CD4-positive, alpha-beta memory T cell (primary cell): ENCODE measurements around the gene CDKAL1. TPM values are rescaled to one million over a fixed set of nuclear protein-coding genes. Genes with fewer than 3 reads are reported as not detected.

Experiments
- CTCF ChIA-PET: fragments of 350-600 bp; sonication (Branson Sonifier 250); formaldehyde crosslinking; loops from one replicate; lab custom pipeline; 2021; ENCODE audit warnings: inconsistent platforms; ENCODE audit not compliant: partially characterized antibody; lab: Charles Lee
- POLR2A ChIA-PET: fragments of 350-600 bp; sonication (Branson Sonifier 250); formaldehyde crosslinking; loops from one replicate; lab custom pipeline; 2021; ENCODE audit not compliant: partially characterized antibody; lab: Charles Lee
- DNase-seq, 5 donors: peaks; one replicate each; pipeline versions ENCODE4 v3.0.0 to v3.0.0-alpha.2; 2020 to 2022; ENCODE audit warnings: mixed read lengths in 1 of 5
- H3K27ac ChIP-seq: one replicate; pipeline ENCODE4 v1.7.0; 2013; ENCODE audit warnings: low read depth, low read length
- H3K27me3 ChIP-seq: 2 replicates; pipeline ENCODE4 v1.7.0; 2013; ENCODE audit warnings: mild to moderate bottlenecking, low read length, moderate library complexity; ENCODE audit not compliant: insufficient read depth
- H3K36me3 ChIP-seq: 2 replicates; pipeline ENCODE4 v1.7.0; 2013; ENCODE audit warnings: mild to moderate bottlenecking, low read length, moderate library complexity; ENCODE audit not compliant: insufficient read depth
- H3K4me1 ChIP-seq: 2 replicates; pipeline ENCODE4 v1.7.0; 2013; ENCODE audit warnings: mild to moderate bottlenecking, low read length, moderate library complexity; ENCODE audit not compliant: insufficient read depth
- H3K4me3 ChIP-seq, 2 donors: one replicate each; pipeline ENCODE4 v1.7.0; 2013; ENCODE audit warnings: low read length in 2 of 2, mild to moderate bottlenecking in 1 of 2
- H3K9me3 ChIP-seq, 2 donors: one replicate each; pipeline ENCODE4 v1.7.0; 2013; ENCODE audit warnings: low read length in 2 of 2, control low read depth in 1 of 2; ENCODE audit not compliant: control insufficient read depth in 1 of 2
- H3K27ac Mint-ChIP-seq, 7 donors: one replicate each; pipeline ENCODE4 v1.8.0; 2020 to 2021; ENCODE audit warnings: mixed read lengths in 7 of 7, mild to moderate bottlenecking in 6 of 7, inconsistent platforms in 3 of 7, moderate library complexity in 3 of 7
- H3K27me3 Mint-ChIP-seq, 2 donors: one replicate each; pipeline ENCODE4 v1.8.0; 2020 to 2021; ENCODE audit warnings: mixed read lengths in 2 of 2
- H3K36me3 Mint-ChIP-seq, 2 donors: one replicate each; pipeline ENCODE4 v1.8.0; 2020 to 2021; ENCODE audit warnings: mixed read lengths in 2 of 2, inconsistent platforms in 1 of 2, mild to moderate bottlenecking in 1 of 2
- H3K4me1 Mint-ChIP-seq, 4 donors: one replicate each; pipeline ENCODE4 v1.8.0; 2020 to 2021; ENCODE audit warnings: mixed read lengths in 4 of 4, mild to moderate bottlenecking in 1 of 4
- H3K4me3 Mint-ChIP-seq, 8 donors: one replicate each; pipeline ENCODE4 v1.8.0; 2020 to 2021; ENCODE audit warnings: mixed read lengths in 8 of 8, mild to moderate bottlenecking in 7 of 8, moderate library complexity in 6 of 8, inconsistent platforms in 3 of 8
- H3K9me3 Mint-ChIP-seq, 8 donors: one replicate each; pipeline ENCODE4 v1.8.0; 2020 to 2021; ENCODE audit warnings: mixed read lengths in 8 of 8, mild to moderate bottlenecking in 5 of 8, inconsistent platforms in 3 of 8, moderate library complexity in 1 of 8
- intact Hi-C: fragments of 100-400 bp; cut with micrococcal nuclease; formaldehyde crosslinking; loops from one replicate; pipeline ENCODE4 v1.15.1; 2023
- polyA plus RNA-seq, 2 donors: library from polyadenylated mRNA; unstranded; fragments of 300-500 nt; fragmentation: Illumina TruSeq; gene quantifications; one replicate each; pipeline ENCODE4 v1.2.3, GENCODE V29; 2021
- total RNA-seq, 2 experiments: library from RNA; stranded (reverse); gene quantifications; one replicate each; pipeline ENCODE4 v1.2.3, GENCODE V29; 2021

CDKAL1 gene
- total and polyA plus RNA-seq, 4 experiments from 2014 or later, result 22.3 to 41.8 (median 26.8) TPM

DNA sequence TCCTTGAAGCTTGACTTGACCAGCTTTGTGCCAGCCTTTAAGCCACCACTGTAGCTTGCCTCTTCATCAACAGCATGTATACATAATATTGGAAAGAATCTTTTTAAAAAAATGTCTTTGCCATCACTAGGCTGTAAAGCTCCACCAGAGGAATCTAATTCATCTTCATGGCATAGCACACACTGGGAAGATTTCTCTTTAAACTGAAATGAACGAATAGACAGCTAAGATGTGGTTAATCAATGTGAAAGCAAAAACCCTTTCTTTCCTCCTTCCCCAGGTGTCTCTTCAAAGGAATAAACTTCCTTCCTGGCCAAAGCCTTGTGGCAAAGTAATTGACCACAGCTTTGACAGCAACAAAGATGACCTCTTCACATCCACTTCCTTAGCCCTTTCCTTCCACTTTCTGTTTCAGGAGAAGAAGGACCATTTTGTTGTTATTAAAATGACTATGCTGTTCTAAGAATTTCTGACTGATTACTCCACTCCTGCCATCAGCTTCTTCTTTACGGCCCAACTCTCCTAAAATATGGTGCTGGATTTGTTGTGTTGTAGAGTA is 630.6 kb downstream of the CDKAL1 start:
- Histone ChIP-seq H3K27ac (no peak overlapping the region), H3K4me3 (no peak overlapping the region), H3K36me3 (no peaks in the 10 kb centered on the region), H3K4me1 (peaks cover 6% of the 10 kb centered on the region), H3K27me3 (no peaks in the 10 kb centered on the region), H3K9me3 (no peaks in the 10 kb centered on the region)
- POLR2A ChIA-PET, result no interaction called here
- Mint-ChIP-seq H3K4me3 (peak overlapping the region in 1 of 8 donors; percentile 14), H3K9me3 (no peaks in the 10 kb centered on the region), H3K27me3 (no peaks in the 10 kb centered on the region), H3K27ac (no peak overlapping the region), H3K36me3 (peaks cover 12 to 15% of the 10 kb centered on the region in 2 donors), H3K4me1 (peaks cover 8 to 18% (median 12%) of the 10 kb centered on the region in 4 donors)
- CTCF ChIA-PET, result interaction anchor here (1.0 kb wide), 1 partner anchor 8 kb away, joined by 5 read pairs; no protein-coding TSS in a partner anchor
- no peak for DNase-seq
- intact Hi-C loops, result no loop called here

- no peak overlapping the region for H3K27ac ChIP-seq
- Mint-ChIP-seq H3K4me3 (no peak overlapping the region), H3K27ac (no peak overlapping the region), H3K27me3 (no peaks in the 10 kb centered on the region), H3K36me3 (peaks cover 14 to 17% of the 10 kb centered on the region in 2 donors), H3K4me1 (peaks cover 8 to 18% (median 10%) of the 10 kb centered on the region in 4 donors), H3K9me3 (no peaks in the 10 kb centered on the region)
- no peaks in the 10 kb centered on the region for H3K27me3 ChIP-seq
- DNase-seq, result no peak
- peaks cover 6% of the 10 kb centered on the region for H3K4me1 ChIP-seq
- H3K9me3 ChIP-seq, result no peaks in the 10 kb centered on the region
- no peaks in the 10 kb centered on the region for H3K36me3 ChIP-seq
- intact Hi-C loops, result no loop called here
- ChIA-PET POLR2A (no interaction called here), CTCF (no interaction called here)
- no peak overlapping the region for H3K4me3 ChIP-seq
Observed at GRCh38 chr6:21166754-21167153, 632.5 kb downstream of the CDKAL1 start.

GRCh38 chr6:21167790-21168189 is 633.5 kb downstream of the CDKAL1 start:
- DNase-seq, result no peak

DNA sequence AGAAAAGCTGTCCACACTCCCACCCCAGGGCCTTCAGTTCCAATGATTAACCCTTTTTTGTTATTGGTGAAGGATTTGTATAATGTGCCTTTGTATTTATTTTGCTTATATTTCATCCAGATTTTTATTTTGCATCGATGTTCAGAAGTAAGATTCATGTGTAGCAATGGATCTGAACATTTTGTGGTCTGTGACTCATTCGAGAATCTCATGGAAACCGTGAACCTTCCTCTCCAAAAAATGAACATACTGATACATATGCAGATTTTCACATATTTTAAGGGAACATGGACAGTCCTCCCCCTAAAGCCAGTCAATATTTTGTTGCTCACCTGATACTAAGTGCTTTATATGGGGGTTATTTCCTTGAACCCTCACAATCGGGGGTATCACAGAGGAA is 637.5 kb downstream of the CDKAL1 start:
- H3K4me3 Mint-ChIP-seq, result no peak overlapping the region

More at GRCh38 chr6:21167790-21168189, 633.5 kb downstream of the CDKAL1 start:
- no peaks in the 10 kb centered on the region for H3K9me3 ChIP-seq
- Mint-ChIP-seq H3K27ac (no peak overlapping the region), H3K27me3 (no peaks in the 10 kb centered on the region), H3K9me3 (no peaks in the 10 kb centered on the region), H3K4me1 (peaks cover 8 to 18% (median 10%) of the 10 kb centered on the region in 4 donors), H3K4me3 (no peak overlapping the region), H3K36me3 (peaks cover 14 to 16% of the 10 kb centered on the region in 2 donors)
- H3K27me3 ChIP-seq, result no peaks in the 10 kb centered on the region
- intact Hi-C loops, result no loop called here
- no peaks in the 10 kb centered on the region for H3K36me3 ChIP-seq
- POLR2A ChIA-PET, result no interaction called here
- peaks cover 6% of the 10 kb centered on the region for H3K4me1 ChIP-seq
- no peak overlapping the region for H3K4me3 ChIP-seq
- CTCF ChIA-PET, result no interaction called here
- H3K27ac ChIP-seq, result no peak overlapping the region

GRCh38 chr6:21173031-21173430 is 638.8 kb downstream of the CDKAL1 start:
- POLR2A ChIA-PET, result no interaction called here
- H3K36me3 ChIP-seq, result no peaks in the 10 kb centered on the region
- Mint-ChIP-seq H3K27me3 (no peaks in the 10 kb centered on the region), H3K9me3 (peaks cover 0 to 2% (median 0%) of the 10 kb centered on the region in 8 donors), H3K36me3 (peaks cover 11 to 19% of the 10 kb centered on the region in 2 donors), H3K4me3 (no peak overlapping the region), H3K4me1 (peaks cover 0 to 1% (median 0%) of the 10 kb centered on the region in 4 donors), H3K27ac (no peak overlapping the region)
- CTCF ChIA-PET, result no interaction called here
- DNase-seq, result no peak
- no peaks in the 10 kb centered on the region for H3K9me3 ChIP-seq
- H3K27ac ChIP-seq, result no peak overlapping the region
- H3K4me3 ChIP-seq, result no peak overlapping the region
- intact Hi-C loops, result no loop called here
- H3K27me3 ChIP-seq, result no peaks in the 10 kb centered on the region
- H3K4me1 ChIP-seq, result no peaks in the 10 kb centered on the region

More for the DNA sequence above, 637.5 kb downstream of the CDKAL1 start:
- Mint-ChIP-seq H3K9me3 (no peaks in the 10 kb centered on the region), H3K36me3 (peaks cover 13 to 16% of the 10 kb centered on the region in 2 donors), H3K4me1 (peaks cover 0 to 1% (median 0%) of the 10 kb centered on the region in 4 donors), H3K27me3 (no peaks in the 10 kb centered on the region), H3K27ac (no peak overlapping the region)
- H3K27ac ChIP-seq, result no peak overlapping the region
- ChIA-PET CTCF (no interaction called here), POLR2A (no interaction called here)
- intact Hi-C loops, result no loop called here
- no peak overlapping the region for H3K4me3 ChIP-seq
- H3K27me3 ChIP-seq, result no peaks in the 10 kb centered on the region
- H3K36me3 ChIP-seq, result no peaks in the 10 kb centered on the region
- H3K4me1 ChIP-seq, result no peaks in the 10 kb centered on the region
- H3K9me3 ChIP-seq, result no peaks in the 10 kb centered on the region
- DNase-seq, result no peak

- no peak overlapping the region for H3K27ac Mint-ChIP-seq
- Histone ChIP-seq H3K27ac (no peak overlapping the region), H3K9me3 (no peaks in the 10 kb centered on the region), H3K27me3 (no peaks in the 10 kb centered on the region), H3K4me3 (no peak overlapping the region), H3K4me1 (no peaks in the 10 kb centered on the region), H3K36me3 (no peaks in the 10 kb centered on the region)
- DNase-seq, result no peak
- intact Hi-C loops, result no loop called here
- H3K4me1 Mint-ChIP-seq, result peaks cover 0 to 1% (median 0%) of the 10 kb centered on the region in 4 donors
- peaks cover 11 to 15% of the 10 kb centered on the region in 2 donors for H3K36me3 Mint-ChIP-seq
- CTCF ChIA-PET, result no interaction called here
- POLR2A ChIA-PET, result no interaction called here
- no peak overlapping the region for H3K4me3 Mint-ChIP-seq
- H3K9me3 Mint-ChIP-seq, result peaks cover 0 to 2% (median 0%) of the 10 kb centered on the region in 8 donors
- H3K27me3 Mint-ChIP-seq, result no peaks in the 10 kb centered on the region
Observed at GRCh38 chr6:21173678-21174077, 639.4 kb downstream of the CDKAL1 start.

- H3K27ac Mint-ChIP-seq, result no peak overlapping the region
- no peaks in the 10 kb centered on the region for H3K27me3 ChIP-seq
- no peak overlapping the region for H3K27ac ChIP-seq
- no peak overlapping the region for H3K4me3 Mint-ChIP-seq
- H3K27me3 Mint-ChIP-seq, result no peaks in the 10 kb centered on the region
- no peaks in the 10 kb centered on the region for H3K36me3 ChIP-seq
- peaks cover 0 to 8% (median 3%) of the 10 kb centered on the region in 8 donors for H3K9me3 Mint-ChIP-seq
- no peaks in the 10 kb centered on the region for H3K4me1 ChIP-seq
- H3K4me1 Mint-ChIP-seq, result no peaks in the 10 kb centered on the region
- ChIA-PET POLR2A (no interaction called here), CTCF (no interaction called here)
- intact Hi-C loops, result no loop called here
- DNase-seq, result no peak
- peaks cover 17 to 22% of the 10 kb centered on the region in 2 donors for H3K36me3 Mint-ChIP-seq
- no peak overlapping the region for H3K4me3 ChIP-seq
- no peaks in the 10 kb centered on the region for H3K9me3 ChIP-seq
Observed at GRCh38 chr6:21176197-21176596, 641.9 kb downstream of the CDKAL1 start.
